Activated CD4-positive, alpha-beta T cell treated with anti-CD3 and anti-CD28 coated beads, Interleukin-2, amount 50 U/mL, for 24 hours (primary cell): Measurements from ENCODE around the gene FILIP1.

ENCODE experiments used
- DNase-seq, 2 donors: peaks; one replicate each; pipeline ENCODE4 v3.0.0-alpha.2; 2020; ENCODE audit warnings: low read depth in 1 of 2, low spot score in 1 of 2

Gene FILIP1

DNA sequence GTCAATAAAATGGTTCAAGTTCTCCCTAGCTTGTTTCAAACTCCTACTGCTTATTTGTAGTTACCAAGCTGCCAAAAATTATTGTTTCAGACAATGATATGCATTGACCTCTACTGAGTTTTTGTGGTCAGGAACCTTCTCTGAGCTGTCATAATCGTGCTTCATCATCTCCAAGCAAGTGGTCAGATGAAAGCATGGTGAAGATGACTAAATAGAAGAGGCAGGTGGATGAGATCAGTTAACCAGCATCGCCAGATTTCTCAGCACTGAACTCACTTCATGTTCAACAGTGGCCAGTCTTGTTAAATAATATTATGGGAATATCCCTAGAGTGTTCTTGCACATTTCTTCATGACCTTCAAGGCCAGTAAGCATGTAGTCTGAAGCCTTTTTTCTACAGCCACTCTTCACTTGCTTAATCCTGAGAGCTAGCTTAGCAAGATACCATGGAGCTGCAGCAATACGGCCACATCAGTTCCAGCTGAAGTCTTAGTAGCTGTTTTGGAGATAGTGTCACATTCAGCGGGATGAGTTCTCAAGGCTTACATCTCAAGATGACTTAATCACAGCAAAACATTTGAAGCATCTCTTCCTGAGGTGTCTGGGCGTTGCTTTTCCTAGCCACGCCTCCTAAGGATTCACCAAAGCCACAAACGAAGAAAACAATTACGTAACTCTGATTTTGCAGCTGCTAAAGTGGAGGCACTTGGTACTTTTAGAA is 107.4 kb downstream of the FILIP1 start:
- no peak for DNase-seq

DNA sequence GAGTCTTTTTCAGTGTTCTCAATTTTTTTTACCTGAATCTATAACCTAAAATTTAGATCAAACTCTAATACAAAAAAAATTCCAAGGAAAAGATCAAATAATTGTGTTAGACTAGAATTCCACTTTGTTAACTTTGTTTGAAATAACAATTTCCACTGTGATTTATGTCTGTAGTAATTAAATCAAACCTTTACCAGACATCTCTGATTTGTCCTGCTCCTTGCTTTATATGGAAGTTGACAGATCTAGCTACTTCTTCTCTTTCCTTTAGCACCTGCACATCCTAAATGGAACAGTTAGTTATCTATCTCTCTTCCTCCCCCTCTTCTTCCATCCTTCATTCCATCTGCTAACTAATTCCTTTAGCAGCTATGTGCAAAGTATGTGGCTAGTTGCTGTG is 109.5 kb downstream of the FILIP1 start:
- no peak for DNase-seq

DNA sequence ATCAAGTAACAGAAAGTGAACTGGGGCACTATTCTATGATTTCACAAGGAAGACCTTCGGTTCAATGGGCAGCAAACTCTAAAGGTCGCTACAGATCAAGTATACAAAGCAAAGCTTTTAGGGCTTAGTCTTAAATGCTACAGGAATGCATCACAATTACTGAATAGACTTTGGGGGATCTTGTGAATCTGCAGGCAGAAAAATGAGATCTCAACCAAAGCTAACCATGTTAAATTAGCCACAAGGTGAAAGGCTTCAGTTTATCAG is 111.0 kb downstream of the FILIP1 start:
- DNase-seq = no peak

DNA sequence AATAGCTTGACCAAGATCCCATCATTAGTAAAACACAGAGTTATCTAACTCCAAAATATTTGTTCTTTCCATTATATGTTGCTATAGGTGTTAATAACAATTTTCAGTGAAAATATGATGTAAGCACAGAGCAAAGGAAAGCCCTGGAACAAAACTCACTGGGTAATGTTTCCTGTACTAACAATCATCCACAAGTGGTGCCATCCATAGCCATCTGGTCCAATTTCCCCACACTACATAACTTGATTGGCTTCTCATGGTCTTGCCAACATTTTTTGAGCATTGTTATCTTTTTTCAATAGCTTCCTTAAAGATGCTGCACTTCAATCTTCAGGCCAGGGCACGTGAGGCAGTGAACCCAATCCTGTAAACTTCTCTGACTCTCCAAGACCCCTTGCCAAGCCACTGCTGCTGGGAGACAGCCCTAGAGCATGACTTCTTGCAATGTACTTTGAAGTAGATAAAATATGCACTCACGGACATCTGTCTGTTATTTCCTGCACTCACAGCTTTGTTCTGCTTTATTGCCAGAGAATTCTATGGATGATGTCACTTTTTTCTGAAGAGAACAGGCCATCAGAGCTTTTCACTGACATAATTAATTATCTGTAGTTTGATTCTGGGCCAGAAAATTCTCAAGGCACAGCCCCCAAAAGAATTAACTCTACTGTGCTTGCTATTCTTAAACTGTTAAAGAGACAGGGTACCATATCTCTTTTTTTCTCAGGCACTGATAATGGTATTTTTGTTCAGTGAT is 111.5 kb downstream of the FILIP1 start:
- DNase-seq = no peak

DNA sequence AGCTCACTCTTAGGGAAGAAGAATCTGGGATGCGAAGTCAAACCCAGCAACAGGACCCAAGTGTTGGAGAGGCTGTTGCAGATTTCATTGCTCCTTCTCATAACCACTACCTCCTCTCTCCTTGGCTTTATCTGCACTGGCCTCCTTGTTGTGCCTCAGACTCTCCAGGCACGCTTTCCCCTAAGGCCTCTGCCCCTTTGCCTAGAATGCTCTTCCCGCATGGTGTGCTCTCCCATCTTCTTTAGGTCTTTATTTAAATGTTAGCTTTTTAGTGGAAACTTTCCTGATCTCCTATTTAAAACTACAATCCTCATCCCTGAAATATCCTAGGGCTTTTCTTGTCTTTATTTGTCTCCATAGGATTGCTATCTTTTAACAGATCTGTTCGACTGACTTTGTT is 114.1 kb downstream of the FILIP1 start:
- no peak for DNase-seq

DNA sequence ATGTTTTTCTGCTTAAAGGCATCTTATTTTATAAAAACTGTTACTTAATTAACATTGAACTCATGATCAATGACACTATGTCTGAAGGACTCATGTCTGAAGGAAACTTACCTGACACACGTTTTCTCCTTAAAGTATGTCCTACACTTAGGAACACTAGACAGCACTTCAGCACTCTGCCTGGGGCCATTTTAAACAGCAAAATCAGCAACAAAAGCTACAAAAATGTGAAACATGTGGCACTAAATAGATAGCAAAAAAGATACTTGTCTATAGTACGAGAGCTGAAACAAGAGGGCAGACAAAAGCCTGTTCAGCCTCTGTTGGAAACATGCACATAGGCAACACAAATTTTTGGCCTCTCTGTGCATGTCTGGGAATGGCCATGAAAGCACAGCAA is 115.5 kb downstream of the FILIP1 start:
- no peak for DNase-seq

DNA sequence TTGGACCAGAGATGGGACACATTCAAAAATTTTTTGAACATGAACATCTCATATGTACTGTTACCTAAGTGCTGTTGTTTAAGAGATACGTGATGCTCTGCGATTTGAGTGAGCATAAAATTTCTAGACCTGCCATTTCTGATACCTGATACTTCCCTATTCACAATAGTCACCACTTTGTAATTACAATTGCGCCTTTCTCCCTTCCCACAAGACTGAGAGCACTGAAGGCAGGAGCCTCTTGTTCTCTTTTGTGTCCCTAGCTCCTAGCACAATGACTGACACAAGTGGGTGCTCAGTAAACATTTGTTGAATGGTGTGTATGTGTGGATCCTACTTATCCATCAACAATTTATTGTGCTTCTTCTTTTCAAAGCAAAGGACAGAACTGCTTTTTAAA is 116.2 kb downstream of the FILIP1 start:
- no peak for DNase-seq

DNA sequence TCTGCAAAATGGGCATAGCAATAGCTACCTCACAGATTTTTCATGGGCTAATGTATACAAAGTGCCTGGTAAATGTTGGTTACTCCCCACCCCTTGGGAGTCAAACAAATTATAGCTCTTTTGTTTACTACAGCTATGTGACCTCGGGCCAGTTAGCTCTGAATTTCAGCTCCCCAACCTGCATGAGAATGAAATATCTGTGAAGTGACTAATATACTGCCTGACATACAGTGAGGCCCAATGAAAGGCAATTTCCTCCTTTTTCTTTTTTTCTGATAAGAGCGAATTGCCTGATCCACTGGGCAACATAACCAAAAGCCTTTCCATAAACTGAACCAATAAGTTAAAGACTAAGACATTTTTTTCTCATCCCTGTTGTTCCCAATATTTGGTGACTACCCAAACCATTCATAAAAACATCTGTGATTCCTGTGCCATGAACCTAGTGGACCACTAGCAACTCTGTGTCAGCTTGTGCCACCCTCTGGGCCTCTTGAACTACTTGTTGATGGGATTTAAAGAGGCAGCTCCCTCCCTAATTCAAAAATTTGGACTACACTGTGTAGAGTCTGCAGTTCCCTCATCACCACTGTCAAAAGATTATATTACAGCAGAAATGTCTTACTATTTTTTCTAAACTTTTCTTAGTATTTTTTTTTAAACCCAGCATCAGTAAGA is 117.1 kb downstream of the FILIP1 start:
- DNase-seq = no peak

DNA sequence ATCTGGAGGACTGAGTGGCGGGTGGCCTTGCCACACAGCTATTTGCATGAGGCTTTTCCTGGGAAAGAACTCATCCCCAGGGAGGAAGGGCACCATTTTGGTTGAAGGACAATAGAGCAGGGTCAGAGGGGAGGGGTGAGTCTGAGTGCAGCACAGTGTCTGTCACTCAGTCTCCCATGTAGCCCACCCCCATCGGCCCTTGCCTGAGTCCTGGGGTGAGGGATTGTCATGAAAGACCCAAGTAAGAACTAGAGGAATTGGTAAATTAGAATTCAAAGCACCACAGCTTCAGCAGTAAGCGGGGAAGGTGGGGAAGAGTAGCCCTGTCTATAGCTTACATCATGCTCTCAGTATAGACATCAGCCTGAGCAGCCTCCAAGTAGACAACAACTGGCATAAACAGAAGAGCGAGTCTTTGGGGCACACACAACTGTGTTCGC is 118.6 kb downstream of the FILIP1 start:
- no peak for DNase-seq

DNA sequence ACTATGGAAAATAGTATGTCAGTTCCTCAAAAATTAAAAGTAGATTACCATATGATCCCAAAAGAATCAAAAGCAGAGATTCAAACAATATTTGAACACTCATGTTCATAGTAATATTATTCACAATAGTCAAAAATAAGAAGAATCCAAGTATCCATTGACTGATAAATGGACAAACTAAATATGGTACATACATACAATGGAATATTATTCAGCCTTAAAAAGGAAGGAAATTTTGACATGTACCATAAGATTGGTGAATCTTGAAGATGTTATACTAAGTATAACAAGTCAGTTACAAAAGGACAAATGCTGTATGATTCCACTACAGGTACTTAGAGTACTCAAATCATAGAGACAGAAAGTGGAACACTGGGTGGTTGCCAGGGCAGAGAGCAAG is 120.7 kb downstream of the FILIP1 start:
- DNase-seq = no peak

DNA sequence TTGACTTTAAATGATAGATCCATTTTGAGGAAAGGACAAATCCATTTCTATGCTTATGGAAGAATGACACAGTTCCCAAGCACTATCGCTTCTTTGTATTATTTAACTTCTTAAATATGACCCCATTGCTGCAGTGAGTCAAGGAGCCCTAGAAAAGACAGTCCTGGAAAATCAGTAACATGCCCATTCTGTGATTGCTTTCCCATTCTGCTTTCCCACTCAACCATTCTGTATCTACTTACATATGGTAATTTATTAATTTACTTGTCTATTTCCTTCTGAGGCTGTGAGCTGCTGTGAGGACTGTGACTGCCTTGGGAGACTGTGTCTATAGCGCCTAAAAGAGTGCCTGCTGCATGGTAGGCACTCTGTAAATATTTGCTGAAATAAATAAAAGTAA is 123.6 kb downstream of the FILIP1 start:
- no peak for DNase-seq

DNA sequence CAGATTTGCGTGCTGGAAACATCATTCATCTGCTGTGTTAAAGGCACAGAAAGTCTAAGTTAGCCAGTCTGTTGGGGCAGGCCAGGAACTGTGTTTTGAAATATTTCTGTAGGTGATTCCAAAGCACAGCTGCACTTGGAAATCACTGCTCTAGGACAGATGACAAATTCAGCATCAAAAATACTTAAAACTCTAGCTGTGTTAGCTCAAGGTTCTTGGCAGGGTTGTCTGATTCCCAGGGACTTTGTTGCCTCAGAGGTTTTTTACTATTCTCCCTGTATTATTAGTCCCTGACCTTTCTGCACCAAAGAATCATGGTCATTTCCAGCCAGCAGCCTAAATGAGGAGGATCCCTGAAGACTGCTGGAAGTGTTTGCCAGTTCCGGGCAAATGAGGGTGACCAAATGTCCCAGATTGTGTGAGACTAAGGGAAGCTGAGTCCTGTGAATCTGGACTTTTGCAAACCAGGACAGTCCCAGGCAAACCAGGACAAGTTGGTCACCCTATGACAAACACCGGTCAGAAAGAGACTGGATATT is 124.7 kb downstream of the FILIP1 start:
- DNase-seq = no peak

DNA sequence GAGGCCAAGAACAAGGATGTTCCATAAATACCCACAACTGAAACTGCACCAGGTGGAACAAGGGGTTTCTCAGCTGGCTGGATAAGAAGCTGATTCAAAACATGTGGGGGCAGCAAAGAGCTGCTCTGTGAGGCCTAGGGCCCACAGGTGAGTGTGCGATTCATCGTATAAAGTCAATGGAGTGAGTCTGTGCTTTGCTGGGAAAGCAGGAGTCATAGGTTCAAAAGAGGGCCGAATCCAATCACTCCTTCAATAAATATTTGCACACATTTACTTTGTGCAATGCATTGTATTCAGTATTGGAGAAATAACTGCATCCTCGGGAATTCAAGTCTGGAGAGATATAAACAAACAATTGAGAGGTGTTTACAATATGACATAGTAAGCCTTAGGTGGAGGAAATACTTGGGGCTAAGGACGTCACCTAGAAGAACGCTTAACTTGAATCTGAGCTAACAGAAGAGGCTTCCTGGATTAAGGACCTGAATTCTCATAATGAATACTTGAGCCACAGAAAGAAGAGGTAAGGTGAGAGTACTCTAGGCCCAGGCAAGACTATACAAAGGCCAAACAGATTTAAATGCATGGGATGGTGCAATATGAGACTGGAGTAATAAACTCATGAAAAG is 125.3 kb downstream of the FILIP1 start:
- DNase-seq = no peak

DNA sequence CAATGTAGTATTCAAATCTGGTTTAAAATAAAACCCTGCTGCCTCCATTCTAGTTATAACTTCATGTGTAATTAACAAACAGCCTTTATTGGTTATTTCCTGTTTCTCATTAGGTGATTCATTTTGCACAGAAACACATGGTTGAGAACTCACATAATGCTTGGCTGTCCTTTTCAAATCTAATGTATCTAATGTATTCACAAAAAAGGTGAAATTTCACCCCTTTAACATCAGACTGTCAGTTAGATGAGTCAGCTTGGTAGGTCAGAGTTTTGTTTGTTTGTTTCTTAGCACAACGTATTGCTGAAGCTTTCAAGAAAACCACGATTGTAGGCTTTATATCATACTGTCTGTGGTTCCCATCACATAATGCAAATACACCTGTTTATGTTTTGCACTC is 130.3 kb downstream of the FILIP1 start:
- no peak for DNase-seq

DNA sequence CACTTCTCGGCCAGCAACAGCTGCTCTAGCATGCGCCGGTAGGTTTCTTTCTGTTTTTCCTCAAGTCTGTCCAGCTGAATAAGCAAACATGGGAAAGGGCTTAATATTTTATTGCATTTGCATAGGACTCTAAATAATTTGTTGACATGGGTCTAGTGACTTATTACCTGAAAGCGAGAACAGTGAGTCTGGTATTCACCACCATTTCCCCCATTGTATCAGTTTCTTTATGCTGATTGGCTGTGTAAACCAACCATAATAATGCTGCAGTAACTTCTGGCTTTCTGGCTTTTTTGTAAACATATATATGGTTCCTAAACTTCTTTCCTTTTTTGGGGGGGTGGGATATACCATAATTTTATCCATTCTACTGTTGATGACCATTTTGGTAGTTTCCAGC is 140.0 kb downstream of the FILIP1 start:
- DNase-seq = no peak

DNA sequence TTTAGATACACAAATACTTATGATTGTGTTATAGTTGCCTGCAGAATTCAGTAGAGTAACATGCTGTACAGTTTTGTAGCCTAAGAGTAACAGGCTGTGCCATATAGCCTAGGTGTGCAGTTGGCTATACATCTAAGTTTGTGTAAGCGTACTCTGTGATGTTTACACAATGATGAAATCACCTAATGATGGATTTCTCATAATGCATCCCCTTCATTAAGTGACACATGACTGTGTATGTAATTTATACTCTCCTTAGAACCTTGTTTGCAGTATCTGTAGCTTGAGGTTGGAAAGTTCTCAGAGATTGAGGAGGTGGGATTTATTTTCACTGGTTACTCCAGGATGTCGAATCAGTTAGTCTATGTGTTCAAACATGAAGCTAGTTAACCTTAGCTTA is 142.0 kb downstream of the FILIP1 start:
- DNase-seq = no peak

DNA sequence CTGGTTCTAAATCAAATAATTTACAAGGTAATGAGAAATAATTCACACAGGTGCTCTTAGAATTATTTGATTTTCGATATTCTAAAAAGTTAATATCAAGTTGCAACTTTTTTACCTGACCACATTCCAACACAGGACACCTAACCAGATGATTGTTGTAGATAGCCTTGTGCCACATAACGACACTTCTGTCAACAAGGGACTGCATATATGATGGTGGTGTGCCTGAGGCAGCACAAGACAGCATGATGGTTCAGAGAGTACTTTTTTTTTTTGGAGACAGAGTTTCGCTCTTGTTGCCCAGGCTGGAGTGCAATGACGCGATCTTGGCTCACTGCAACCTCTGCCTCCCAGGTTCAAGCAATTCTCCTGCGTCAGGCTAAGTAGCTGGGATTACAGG is 142.8 kb downstream of the FILIP1 start:
- DNase-seq = no peak

DNA sequence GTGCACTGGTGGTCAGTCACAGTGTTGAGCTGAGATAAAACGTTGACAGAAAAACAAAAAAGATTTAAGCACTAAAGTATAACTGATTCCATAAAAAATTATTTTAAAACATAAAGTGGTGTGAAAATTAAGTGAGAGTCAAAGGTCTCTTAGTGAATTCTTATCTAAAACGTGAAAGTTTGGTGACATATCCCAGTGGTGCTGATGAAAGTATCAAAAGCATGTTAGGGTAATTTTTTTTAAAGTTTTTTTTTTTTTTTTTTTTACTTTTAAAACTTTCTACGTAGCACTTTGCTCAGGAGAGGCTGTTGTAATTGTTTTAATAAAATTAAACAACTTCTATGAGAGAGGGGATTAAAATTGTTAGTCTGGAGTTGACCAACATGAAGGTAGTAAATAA is 143.4 kb downstream of the FILIP1 start:
- no peak for DNase-seq

DNA sequence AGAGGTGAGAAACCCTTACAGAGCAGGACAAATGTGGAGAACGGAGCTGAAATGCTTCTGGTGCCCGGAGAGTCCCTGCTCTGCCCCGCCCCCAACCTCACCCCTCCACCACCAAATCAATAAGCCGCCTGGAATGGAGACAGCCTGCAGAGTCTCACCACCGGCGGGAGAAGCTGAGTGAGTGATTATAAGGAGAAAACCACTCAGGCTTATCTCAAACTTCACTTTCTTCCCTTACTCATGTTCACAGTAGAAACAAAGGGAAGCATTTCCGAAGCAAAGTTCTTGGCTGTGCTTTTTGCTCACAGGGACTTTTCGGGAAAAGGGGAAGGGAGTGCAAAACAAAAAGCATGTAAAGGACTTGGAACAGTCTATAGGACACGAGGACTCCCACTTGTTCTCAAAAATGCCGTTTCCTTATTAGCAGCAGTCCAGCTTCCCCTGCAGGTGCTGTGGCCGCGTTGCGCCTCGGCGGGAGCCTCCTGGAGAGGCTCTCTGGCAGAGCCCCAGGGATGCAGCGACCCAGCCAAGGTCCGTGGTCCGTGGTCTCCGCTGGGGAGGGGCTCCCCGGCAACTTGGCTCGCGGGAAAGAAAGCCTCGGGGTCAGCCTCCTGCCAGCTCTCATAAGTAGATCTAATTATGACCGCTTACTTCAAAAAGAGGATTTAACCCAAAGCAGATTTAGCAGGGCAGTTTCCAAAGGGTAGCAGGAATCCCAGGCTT is 144.2 kb downstream of the FILIP1 start:
- DNase-seq = no peak

DNA sequence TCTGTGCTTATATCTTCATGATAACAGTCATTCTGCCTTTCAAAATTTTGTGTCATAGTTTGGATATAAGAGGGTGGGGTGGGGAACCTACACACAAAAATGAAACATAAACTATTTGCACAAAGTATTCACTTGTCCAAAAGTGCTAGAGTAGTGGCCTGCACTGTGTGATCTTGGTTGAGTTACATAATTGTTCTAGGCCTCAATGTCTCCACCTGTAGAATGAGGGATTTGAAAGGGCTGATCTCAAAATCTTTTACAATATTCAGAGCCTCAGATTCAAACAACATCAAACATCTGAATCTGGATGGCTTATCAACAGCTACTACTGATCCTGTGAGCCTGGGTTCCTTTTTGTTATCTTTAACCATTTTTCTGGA is 144.7 kb downstream of the FILIP1 start:
- no peak for DNase-seq

DNA sequence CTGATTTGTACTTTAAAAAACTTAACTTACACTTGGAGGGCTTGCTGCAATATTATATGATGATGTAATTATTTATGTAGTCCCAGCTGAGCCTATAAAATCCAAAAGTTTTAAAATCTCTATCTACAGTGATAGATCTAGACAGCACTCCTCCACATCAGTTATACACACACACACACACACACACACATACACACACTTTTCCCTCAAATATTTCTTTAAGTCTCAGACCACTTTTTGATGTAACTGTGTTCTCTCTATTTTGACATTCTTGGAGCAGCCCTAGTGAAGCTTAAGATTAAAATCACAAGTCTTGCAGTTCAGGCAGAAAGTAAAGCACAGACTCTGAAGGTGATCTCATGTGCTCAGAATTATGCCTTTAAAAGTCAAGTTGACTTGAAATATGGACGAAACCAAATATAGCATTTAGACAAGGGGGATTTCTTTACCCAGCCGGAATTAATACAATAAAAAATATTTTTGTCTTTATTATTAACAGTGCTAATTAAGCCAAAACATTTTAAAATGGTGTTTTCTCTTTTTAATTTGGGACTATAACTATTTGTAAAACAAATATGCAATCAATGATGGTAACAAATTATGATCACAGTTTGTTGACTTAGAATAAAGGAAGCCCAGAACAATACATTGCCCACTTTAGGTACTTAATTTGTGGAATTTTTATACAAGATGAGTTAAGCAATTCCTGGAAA is 145.5 kb downstream of the FILIP1 start:
- no peak for DNase-seq
